Measurements from ENCODE around the gene TNC. TPM values are rescaled to one million over a fixed set of nuclear protein-coding genes. Genes with fewer than 3 reads are reported as not detected.
A peak's percentile ranks its signal among the peaks of the same experiment; 100 is the strongest.
"Not testable (repeated sequence)": the region's sequence is repeated elsewhere in the genome, so short reads cannot be mapped to it uniquely, and the experiment has no call there.

Gene TNC
- total and polyA plus RNA-seq, 8 donors = 0.31 to 12.5 (median 1.4) TPM

GRCh38 chr9:115135821-115136778 lies 18.1 kb upstream of the TNC start:
- Histone ChIP-seq H3K4me3 (no peak overlapping the region), H3K36me3 (no peaks in the 10 kb centered on the region), H3K4me1 (no peaks in the 10 kb centered on the region), H3K9me3 (no peaks in the 10 kb centered on the region), H3K27ac (no peak overlapping the region), H3K27me3 (no peaks in the 10 kb centered on the region)
- FAIRE-seq (no peak), DNase-seq (no peak), ATAC-seq (no peak)
- no peak for TF ChIP-seq CTCF (IDR thresholded peaks at IDR 0.05)
- WGBS, 2 donors = 63 to 69% methylated on average over 8 of the region's 8 CpGs
- intact Hi-C loops (cut with DNase I) = no loop called here

- WGBS, 2 donors = 53 to 60% methylated on average over 4 of the region's 4 CpGs
- Histone ChIP-seq H3K36me3 (no peaks in the 10 kb centered on the region), H3K4me1 (no peaks in the 10 kb centered on the region), H3K4me3 (no peak overlapping the region), H3K27ac (no peak overlapping the region), H3K9me3 (no peaks in the 10 kb centered on the region), H3K27me3 (no peaks in the 10 kb centered on the region)
- TF ChIP-seq CTCF (IDR thresholded peaks at IDR 0.05) = no peak
- intact Hi-C loops (cut with DNase I) = no loop called here
- ATAC-seq (no peak), DNase-seq (no peak), FAIRE-seq (peak; percentile 9)
These were observed 17.0 kb upstream of the TNC start for GRCh38 chr9:115134941-115135340.

- Histone ChIP-seq H3K4me1 (no peaks in the 10 kb centered on the region), H3K27ac (no peak overlapping the region), H3K36me3 (no peaks in the 10 kb centered on the region), H3K27me3 (no peaks in the 10 kb centered on the region), H3K4me3 (no peak overlapping the region), H3K9me3 (no peaks in the 10 kb centered on the region)
- 35 to 65% methylated on average over 2 of the region's 2 CpGs for WGBS, 2 donors
- ATAC-seq = peak in 2 of 4 donors; percentile 35 to 44
- no peak for TF ChIP-seq CTCF (IDR thresholded peaks at IDR 0.05)
- FAIRE-seq = no peak
- DNase-seq = no peak
- intact Hi-C loops (cut with DNase I) = no loop called here
These were observed 15.7 kb upstream of the TNC start for GRCh38 chr9:115133649-115134048.

GRCh38 chr9:115132648-115133047 lies 14.7 kb upstream of the TNC start:
- intact Hi-C loops (cut with DNase I) = no loop called here
- TF ChIP-seq CTCF (IDR thresholded peaks at IDR 0.05) = no peak
- peak in 1 of 6 donors; percentile 17 for DNase-seq
- H3K4me3 ChIP-seq = no peak overlapping the region
- no peaks in the 10 kb centered on the region for H3K27me3 ChIP-seq
- no peaks in the 10 kb centered on the region for H3K9me3 ChIP-seq
- H3K4me1 ChIP-seq = no peaks in the 10 kb centered on the region
- WGBS, 2 donors = 57 to 70% methylated on average over 12 of the region's 12 CpGs
- no peaks in the 10 kb centered on the region for H3K36me3 ChIP-seq
- no peak for ATAC-seq
- no peak for FAIRE-seq
- no peak overlapping the region for H3K27ac ChIP-seq

- ATAC-seq = no peak
- Histone ChIP-seq H3K27ac (no peak overlapping the region), H3K27me3 (no peaks in the 10 kb centered on the region), H3K4me1 (no peaks in the 10 kb centered on the region), H3K4me3 (no peak overlapping the region), H3K36me3 (no peaks in the 10 kb centered on the region), H3K9me3 (no peaks in the 10 kb centered on the region)
- DNase-seq = no peak
- WGBS, 2 donors = 61 to 63% methylated on average over 3 of the region's 3 CpGs
- intact Hi-C loops (cut with DNase I) = no loop called here
- no peak for TF ChIP-seq CTCF (IDR thresholded peaks at IDR 0.05)
- FAIRE-seq = no peak
These were observed 12.2 kb upstream of the TNC start for GRCh38 chr9:115130176-115130575.

GRCh38 chr9:115128726-115129125 lies 10.8 kb upstream of the TNC start:
- H3K27me3 ChIP-seq; intact Hi-C loops (cut with DNase I); H3K36me3 ChIP-seq; DNase-seq; ATAC-seq; H3K4me3 ChIP-seq; H3K4me1 ChIP-seq; H3K27ac ChIP-seq; FAIRE-seq; H3K9me3 ChIP-seq: not testable (repeated sequence)
- 72 to 85% methylated on average over 6 of the region's 6 CpGs for WGBS, 2 donors

All from pancreas (tissue), 10 donors.